SK-N-SH (cell line): ENCODE measurements around the gene CATSPERZ. TPM values are rescaled to one million over a fixed set of nuclear protein-coding genes. Genes with fewer than 3 reads are reported as not detected.

Source experiments
- CTCF ChIA-PET: fragments of 300-600, 350-600 bp; formaldehyde crosslinking; extraction: SDS; loops from one replicate; lab custom pipeline; 2021; lab: Yijun Ruan, JAX
- POLR2A ChIA-PET: fragments of 350-600 bp; sonication (Branson Sonifier 250); formaldehyde crosslinking; extraction: SDS; loops from one replicate; lab custom pipeline; 2020; ENCODE audit warnings: antibody characterized with exemption, inconsistent platforms; lab: Yijun Ruan, JAX
- DNase-seq: peaks from one replicate; pipeline ENCODE4 v3.0.0; 2012
- H2AFZ ChIP-seq: fragments of 200-600 bp; sonication (generic); 2 replicates; pipeline ENCODE4 v1.8.1; 2016; ENCODE audit warnings: antibody characterized with exemption, mild to moderate bottlenecking, low read depth
- H3F3A ChIP-seq: fragments of 200-600 bp; sonication (generic); replicated peaks from 2 replicates; pipeline ENCODE3; 2016; ENCODE audit warnings: antibody characterized with exemption, mild to moderate bottlenecking; ENCODE audit not compliant: insufficient read depth
- H3K27ac ChIP-seq, 2 experiments: fragments of 200-500 bp in 1 of 2; fragments of 200-600 bp in 1 of 2; sonication (Bioruptor generic) in 1 of 2; sonication (generic), shearing (Covaris generic) in 1 of 2; 2 replicates each; pipeline versions ENCODE4 v1.5.1 to v1.6.1; 2014 to 2016; ENCODE audit warnings: low read depth in 2 of 2, inconsistent platforms in 1 of 2, low read length in 1 of 2, mild to moderate bottlenecking in 1 of 2, mixed read lengths in 1 of 2
- H3K27me3 ChIP-seq: fragments of 200-600 bp; sonication (generic), shearing (Covaris generic); 2 replicates; pipeline ENCODE4 v1.6.1; 2016; ENCODE audit warnings: mixed run types; ENCODE audit not compliant: insufficient read depth
- H3K36me3 ChIP-seq, 2 experiments: fragments of 200-500 bp in 1 of 2; fragments of 200-600 bp in 1 of 2; sonication (Bioruptor generic) in 1 of 2; sonication (generic) in 1 of 2; replicated peaks in 1 of 2; 2 replicates each; pipeline versions ENCODE3 to v1.5.1; 2014 to 2016; ENCODE audit warnings: low read length in 1 of 2, mild to moderate bottlenecking in 1 of 2; ENCODE audit not compliant: insufficient read depth in 2 of 2, control insufficient read depth in 1 of 2
- H3K4me1 ChIP-seq, 2 experiments: fragments of 200-500 bp in 1 of 2; fragments of 200-600 bp in 1 of 2; sonication (Bioruptor generic) in 1 of 2; sonication (generic), shearing (Covaris generic) in 1 of 2; 2 replicates each; pipeline versions ENCODE4 v1.5.1 to v1.6.1; 2014 to 2016; ENCODE audit warnings: low read depth in 1 of 2, low read length in 1 of 2, mixed run types in 1 of 2; ENCODE audit not compliant: insufficient read depth in 2 of 2, control insufficient read depth in 1 of 2
- H3K4me2 ChIP-seq: fragments of 200-600 bp; sonication (generic), shearing (Covaris generic); 2 replicates; pipeline ENCODE4 v1.6.1; 2017; ENCODE audit warnings: mixed run types
- H3K4me3 ChIP-seq, 2 experiments: fragments of 200-500 bp in 1 of 2; fragments of 200-600 bp in 1 of 2; sonication (Bioruptor generic) in 1 of 2; sonication (generic), shearing (Covaris generic) in 1 of 2; 2 replicates each; pipeline versions ENCODE4 v1.5.1 to v1.8.1; 2014 to 2016; ENCODE audit warnings: low read depth in 2 of 2, inconsistent platforms in 1 of 2, low read length in 1 of 2, mild to moderate bottlenecking in 1 of 2, mixed read lengths in 1 of 2, moderate library complexity in 1 of 2
- H3K79me2 ChIP-seq: fragments of 200-600 bp; sonication (generic); 2 replicates; pipeline ENCODE4 v1.8.1; 2017; ENCODE audit warnings: mild to moderate bottlenecking; ENCODE audit not compliant: insufficient read depth
- H3K9ac ChIP-seq: fragments of 200-600 bp; sonication (generic); 2 replicates; pipeline ENCODE4 v1.6.1; 2017; ENCODE audit warnings: mixed run types
- H3K9me2 ChIP-seq: fragments of 200-600 bp; sonication (generic); 2 replicates; pipeline ENCODE4 v1.6.1; 2017; ENCODE audit warnings: mixed run types
- H3K9me3 ChIP-seq: fragments of 200-600 bp; sonication (generic); 2 replicates; pipeline ENCODE4 v1.6.1; 2017; ENCODE audit warnings: mixed run types, mild to moderate bottlenecking, moderate library complexity
- H4K20me1 ChIP-seq: fragments of 200-600 bp; sonication (generic); 2 replicates; pipeline ENCODE4 v1.6.1; 2017; ENCODE audit warnings: mild to moderate bottlenecking, mixed run types; ENCODE audit not compliant: insufficient read depth
- CTCF ChIP-seq: fragments of 200-600 bp; sonication (generic); IDR thresholded peaks from 2 replicates; pipeline ENCODE4 v1.6.1; 2017; ENCODE audit warnings: antibody characterized with exemption, mild to moderate bottlenecking, moderate library complexity
- EP300 ChIP-seq, 2 experiments: IDR thresholded peaks; 2 replicates each; pipeline versions ENCODE4 v1.4.0 to v1.6.1; 2012; ENCODE audit warnings: borderline replicate concordance in 1 of 2, low read depth in 1 of 2, low read length in 1 of 2
- FOSL2 ChIP-seq: IDR thresholded peaks from 2 replicates; pipeline ENCODE4 v1.4.0; 2012; ENCODE audit warnings: low read depth, mild to moderate bottlenecking, moderate library complexity, borderline replicate concordance
- GATA2 ChIP-seq: sonication (generic); formaldehyde crosslinking; IDR thresholded peaks from 2 replicates; pipeline ENCODE4 v1.5.0; 2020; ENCODE audit warnings: mild to moderate bottlenecking, missing genetic modification reagents
- IRF3 ChIP-seq: fragments of 150-350 bp; IDR thresholded peaks from 2 replicates; pipeline ENCODE4 v1.6.1; 2016; ENCODE audit warnings: mild to moderate bottlenecking, low read depth, low read length
- JUND ChIP-seq: IDR thresholded peaks from 2 replicates; pipeline ENCODE4 v1.4.0; 2012
- MEF2A ChIP-seq: IDR thresholded peaks from 2 replicates; pipeline ENCODE4 v1.4.0; 2012; ENCODE audit warnings: low read depth, borderline replicate concordance
- MXI1 ChIP-seq: IDR thresholded peaks from 2 replicates; pipeline ENCODE4 v1.6.1; 2012; ENCODE audit warnings: mild to moderate bottlenecking, low read depth, low read length, improper control_type of control experiment
- PBX3 ChIP-seq: IDR thresholded peaks from 2 replicates; pipeline ENCODE4; 2012
- RAD21 ChIP-seq: IDR thresholded peaks from 2 replicates; pipeline ENCODE4 v1.6.1; 2012; ENCODE audit warnings: mild to moderate bottlenecking, low read length
- RXRA ChIP-seq: IDR thresholded peaks from 2 replicates; pipeline ENCODE4 v1.4.0; 2012; ENCODE audit warnings: low read depth, mild to moderate bottlenecking, borderline replicate concordance
- SMC3 ChIP-seq: IDR thresholded peaks from 2 replicates; pipeline ENCODE4 v1.6.1; 2012; ENCODE audit warnings: low read depth, low read length, improper control_type of control experiment
- WGBS: methylation state at CpG from one replicate; pipeline ENCODE4 v1.1.6; 2017; ENCODE audit warnings: low lambda C conversion rate; 5-methylcytosine and 5-hydroxymethylcytosine counted together
- polyA plus RNA-seq, 3 experiments: library from polyadenylated mRNA; depleted of rRNA; stranded (reverse); fragments of >200 nt; gene quantifications; 2 replicates each; pipeline ENCODE4 v1.2.3, GENCODE V29; 2012

Gene CATSPERZ
- polyA plus RNA-seq, 1 of the 3 experiments (the other 2 are of a cell fraction): 0.54 TPM

GRCh38 chr11:64343767-64344559 lies 43.8 kb downstream of the CATSPERZ start:
- no peak overlapping the region for H3K4me3 ChIP-seq
- H3K9me3 ChIP-seq: no peaks in the 10 kb centered on the region
- DNase-seq: peak; percentile 79
- no peak overlapping the region for H3K4me2 ChIP-seq
- TF ChIP-seq CTCF: peak; percentile 41
- TF ChIP-seq EP300 (IDR thresholded peaks at IDR 0.05; ENCODE audit: borderline replicate concordance in 1 of 2, low read depth in 1 of 2, low read length in 1 of 2): no peak
- no peak for TF ChIP-seq PBX3
- no peak for TF ChIP-seq MXI1
- peak; percentile 32; the same call in 1 of the 2 replicates for TF ChIP-seq SMC3
- no peak for TF ChIP-seq JUND
- no peak for TF ChIP-seq RXRA
- TF ChIP-seq RAD21: peak; percentile 62
- no peak for TF ChIP-seq GATA2 (CRISPR knock-in tag)
- H3K27ac ChIP-seq: no peak overlapping the region
- no peaks in the 10 kb centered on the region for H3K36me3 ChIP-seq
- no peaks in the 10 kb centered on the region; a peak in 1 of 4 replicates for H3K4me1 ChIP-seq
- no peak overlapping the region for H2AFZ ChIP-seq
- no peaks in the 10 kb centered on the region for H3F3A ChIP-seq
- CTCF ChIA-PET: interaction anchor here (1.2 to 5.7 kb wide), 3 partner anchors 11 to 93 kb away, joined by 3 to 42 read pairs (median 7); partner anchors contain the start of genes ESRRA and PLCB3
- H3K27me3 ChIP-seq: no peaks in the 10 kb centered on the region
- POLR2A ChIA-PET: no interaction called here
- no peaks in the 10 kb centered on the region for H3K79me2 ChIP-seq
- 82% methylated on average over 14 of the region's 18 CpGs for WGBS
- no peaks in the 10 kb centered on the region for H4K20me1 ChIP-seq
- H3K9ac ChIP-seq: no peak overlapping the region
- H3K9me2 ChIP-seq: no peaks in the 10 kb centered on the region

GRCh38 chr11:64344787-64345186 lies 44.6 kb downstream of the CATSPERZ start:
- Histone ChIP-seq H3K27ac (no peak overlapping the region), H3K4me2 (no peak overlapping the region), H3K9me3 (no peaks in the 10 kb centered on the region), H3K79me2 (no peaks in the 10 kb centered on the region), H3K4me3 (no peak overlapping the region), H2AFZ (no peak overlapping the region), H3K27me3 (no peaks in the 10 kb centered on the region), H4K20me1 (no peaks in the 10 kb centered on the region), H3K9me2 (no peaks in the 10 kb centered on the region), H3K9ac (no peak overlapping the region), H3K36me3 (no peaks in the 10 kb centered on the region), H3K4me1 (no peaks in the 10 kb centered on the region; a peak in 1 of 4 replicates), H3F3A (no peaks in the 10 kb centered on the region)
- DNase-seq: no peak
- WGBS: 93% methylated on average over 28 of the region's 28 CpGs
- ChIA-PET POLR2A (no interaction called here), CTCF (interaction anchor here (0.7 to 5.7 kb wide), 7 partner anchors 10 to 105 kb away, joined by 3 to 42 read pairs (median 3); partner anchors contain the start of genes ESRRA and PLCB3)
- TF ChIP-seq IRF3 (no peak), MXI1 (no peak), EP300 (IDR thresholded peaks at IDR 0.05; ENCODE audit: borderline replicate concordance in 1 of 2, low read depth in 1 of 2, low read length in 1 of 2) (no peak), MEF2A (no peak), FOSL2 (no peak)
